Medulla oblongata (tissue), 1 donor: ENCODE measurements around the gene XYLT1.

Experiments
- DNase-seq: peaks from one replicate; pipeline ENCODE4 v3.0.0-alpha.2; 2015; ENCODE audit errors: extremely low spot score

XYLT1 gene

GRCh38 chr16:17101646-17102045 lies 369.1 kb downstream of the XYLT1 start:
- DNase-seq, result no peak

- no peak for DNase-seq
These were observed 372.1 kb downstream of the XYLT1 start for GRCh38 chr16:17098685-17099084.

- no peak for DNase-seq
These were observed 386.6 kb downstream of the XYLT1 start for GRCh38 chr16:17084130-17084529.

GRCh38 chr16:17083628-17084027 lies 387.1 kb downstream of the XYLT1 start:
- peak; percentile 30 for DNase-seq

GRCh38 chr16:17082095-17082882 lies 388.5 kb downstream of the XYLT1 start:
- DNase-seq, result no peak

GRCh38 chr16:17080105-17080504 lies 390.7 kb downstream of the XYLT1 start:
- DNase-seq, result no peak

GRCh38 chr16:17078931-17079631 lies 391.7 kb downstream of the XYLT1 start:
- DNase-seq, result no peak

GRCh38 chr16:17076818-17077498 lies 393.8 kb downstream of the XYLT1 start:
- no peak for DNase-seq

- DNase-seq, result peak; percentile 26
These were observed 394.5 kb downstream of the XYLT1 start for GRCh38 chr16:17076092-17076754.

GRCh38 chr16:17072104-17072503 lies 398.7 kb downstream of the XYLT1 start:
- no peak for DNase-seq

GRCh38 chr16:17070882-17071592 lies 399.7 kb downstream of the XYLT1 start:
- peak; percentile 7 for DNase-seq

- DNase-seq, result no peak
These were observed 401.1 kb downstream of the XYLT1 start for GRCh38 chr16:17069681-17070080.

- no peak for DNase-seq
These were observed 402.2 kb downstream of the XYLT1 start for GRCh38 chr16:17068524-17068923.

GRCh38 chr16:17067882-17068281 lies 402.9 kb downstream of the XYLT1 start:
- DNase-seq, result no peak

- DNase-seq, result no peak
These were observed 407.3 kb downstream of the XYLT1 start for GRCh38 chr16:17063201-17064139.

- no peak for DNase-seq
These were observed 408.1 kb downstream of the XYLT1 start for GRCh38 chr16:17062676-17063075.

GRCh38 chr16:17061326-17061725 lies 409.4 kb downstream of the XYLT1 start:
- DNase-seq, result no peak

GRCh38 chr16:17058471-17058870 lies 412.3 kb downstream of the XYLT1 start:
- no peak for DNase-seq

GRCh38 chr16:17056666-17057065 lies 414.1 kb downstream of the XYLT1 start:
- DNase-seq, result no peak

GRCh38 chr16:17053536-17054160 lies 417.1 kb downstream of the XYLT1 start:
- DNase-seq, result no peak
